ENCODE data around the gene PGM2L1. TPM values are rescaled to one million over a fixed set of nuclear protein-coding genes. Genes with fewer than 3 reads are reported as not detected.
"Not testable (repeated sequence)": the region's sequence is repeated elsewhere in the genome, so short reads cannot be mapped to it uniquely, and the experiment has no call there.

PGM2L1 gene
- total RNA-seq, 3 donors from 2014 or later (not counting 1 experiment from before 2014, with no cell fraction given), result 4.4 to 8.0 (median 6.6) TPM

DNA sequence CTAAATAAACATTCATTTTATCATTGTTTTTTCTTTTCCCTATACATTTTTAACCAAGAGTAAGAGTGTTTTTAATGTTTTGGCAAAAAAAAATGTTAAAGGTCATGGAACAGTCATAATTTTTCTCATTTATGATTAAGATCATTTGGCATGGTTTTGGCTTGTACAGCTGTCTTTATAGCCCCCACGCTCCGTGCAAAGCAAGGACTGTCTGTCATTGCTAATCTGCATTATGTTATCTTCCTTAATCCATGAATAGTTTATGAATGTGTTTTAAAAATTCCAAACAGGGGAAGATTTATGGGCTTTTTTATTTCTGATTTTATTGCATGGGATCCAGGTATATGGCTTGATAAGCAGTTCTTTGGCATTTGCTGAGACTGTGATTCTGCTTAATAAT, 28.1 kb downstream of the PGM2L1 start:
- no peak overlapping the region for H3K27ac Mint-ChIP-seq
- H3K4me3 Mint-ChIP-seq, result no peak overlapping the region
- no CpG with 5 or more reads among the region's 2 CpGs for WGBS (ENCODE audit: insufficient coverage)

DNA sequence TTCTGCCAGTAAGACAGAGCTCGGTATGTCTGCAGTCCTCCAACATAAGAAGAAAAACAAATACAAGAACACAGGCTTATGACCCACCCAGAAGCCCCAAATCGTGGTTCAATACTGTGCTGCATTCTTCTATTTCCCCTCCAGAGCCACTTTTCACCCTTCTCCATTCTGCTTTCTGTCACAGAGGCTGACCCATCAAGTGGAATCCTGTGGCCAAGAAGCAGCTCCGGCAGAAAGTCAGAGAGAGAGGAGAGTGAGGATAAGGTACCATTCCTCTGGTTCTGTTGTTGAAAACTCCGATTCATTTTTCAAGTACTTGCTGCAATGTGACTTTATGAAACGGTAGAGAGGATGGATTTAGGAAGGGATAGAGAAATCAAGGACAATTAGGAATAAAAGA, 30.4 kb downstream of the PGM2L1 start:
- ATAC-seq (no peak), DNase-seq (no peak)
- H3K4me1 Mint-ChIP-seq, result no peaks in the 10 kb centered on the region
- no peak overlapping the region for H3K4me3 ChIP-seq (ENCODE audit: low read length)
- WGBS (ENCODE audit: insufficient coverage), result 90% methylated on average over 5 of the region's 5 CpGs
- H3K9me3 Mint-ChIP-seq, result no peaks in the 10 kb centered on the region
- H3K27ac Mint-ChIP-seq, result no peak overlapping the region
- intact Hi-C loops (cut with micrococcal nuclease), result no loop called here
- no peaks in the 10 kb centered on the region for H3K9me3 ChIP-seq (ENCODE audit: control insufficient read depth, insufficient read depth, low read length)
- peaks cover 10% of the 10 kb centered on the region for H3K36me3 ChIP-seq (ENCODE audit: control insufficient read depth, insufficient read depth, low read length)
- H3K4me1 ChIP-seq (ENCODE audit: control insufficient read depth, insufficient read depth, low read length), result no peaks in the 10 kb centered on the region
- no peak overlapping the region for H3K4me3 Mint-ChIP-seq
- H3K36me3 Mint-ChIP-seq, result no peaks in the 10 kb centered on the region
- TF ChIP-seq, protein P1, sequence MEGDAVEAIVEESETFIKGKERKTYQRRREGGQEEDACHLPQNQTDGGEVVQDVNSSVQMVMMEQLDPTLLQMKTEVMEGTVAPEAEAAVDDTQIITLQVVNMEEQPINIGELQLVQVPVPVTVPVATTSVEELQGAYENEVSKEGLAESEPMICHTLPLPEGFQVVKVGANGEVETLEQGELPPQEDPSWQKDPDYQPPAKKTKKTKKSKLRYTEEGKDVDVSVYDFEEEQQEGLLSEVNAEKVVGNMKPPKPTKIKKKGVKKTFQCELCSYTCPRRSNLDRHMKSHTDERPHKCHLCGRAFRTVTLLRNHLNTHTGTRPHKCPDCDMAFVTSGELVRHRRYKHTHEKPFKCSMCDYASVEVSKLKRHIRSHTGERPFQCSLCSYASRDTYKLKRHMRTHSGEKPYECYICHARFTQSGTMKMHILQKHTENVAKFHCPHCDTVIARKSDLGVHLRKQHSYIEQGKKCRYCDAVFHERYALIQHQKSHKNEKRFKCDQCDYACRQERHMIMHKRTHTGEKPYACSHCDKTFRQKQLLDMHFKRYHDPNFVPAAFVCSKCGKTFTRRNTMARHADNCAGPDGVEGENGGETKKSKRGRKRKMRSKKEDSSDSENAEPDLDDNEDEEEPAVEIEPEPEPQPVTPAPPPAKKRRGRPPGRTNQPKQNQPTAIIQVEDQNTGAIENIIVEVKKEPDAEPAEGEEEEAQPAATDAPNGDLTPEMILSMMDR (IDR thresholded peaks at IDR 0.05), result no peak
- no peaks in the 10 kb centered on the region for H3K27me3 Mint-ChIP-seq (ENCODE audit: low read depth in 2 of 2)
- H3K27ac ChIP-seq (ENCODE audit: low read length), result no peak overlapping the region
- no peaks in the 10 kb centered on the region for H3K27me3 ChIP-seq (ENCODE audit: control insufficient read depth, insufficient read depth, low read length)

More for the DNA sequence above, 28.1 kb downstream of the PGM2L1 start:
- Mint-ChIP-seq H3K27me3 (ENCODE audit: low read depth in 2 of 2) (no peaks in the 10 kb centered on the region), H3K36me3 (no peaks in the 10 kb centered on the region), H3K9me3 (no peaks in the 10 kb centered on the region), H3K4me1 (no peaks in the 10 kb centered on the region)
- DNase-seq (no peak), ATAC-seq (no peak)
- intact Hi-C loops (cut with micrococcal nuclease), result no loop called here
- H3K27me3 ChIP-seq (ENCODE audit: control insufficient read depth, insufficient read depth, low read length), result no peaks in the 10 kb centered on the region
- no peak overlapping the region for H3K27ac ChIP-seq (ENCODE audit: low read length)
- no peak overlapping the region for H3K4me3 ChIP-seq (ENCODE audit: low read length)
- no peaks in the 10 kb centered on the region for H3K9me3 ChIP-seq (ENCODE audit: control insufficient read depth, insufficient read depth, low read length)
- no peaks in the 10 kb centered on the region for H3K4me1 ChIP-seq (ENCODE audit: control insufficient read depth, insufficient read depth, low read length)
- H3K36me3 ChIP-seq (ENCODE audit: control insufficient read depth, insufficient read depth, low read length), result peaks cover 10% of the 10 kb centered on the region
- TF ChIP-seq, protein P1 (IDR thresholded peaks at IDR 0.05), result no peak

DNA sequence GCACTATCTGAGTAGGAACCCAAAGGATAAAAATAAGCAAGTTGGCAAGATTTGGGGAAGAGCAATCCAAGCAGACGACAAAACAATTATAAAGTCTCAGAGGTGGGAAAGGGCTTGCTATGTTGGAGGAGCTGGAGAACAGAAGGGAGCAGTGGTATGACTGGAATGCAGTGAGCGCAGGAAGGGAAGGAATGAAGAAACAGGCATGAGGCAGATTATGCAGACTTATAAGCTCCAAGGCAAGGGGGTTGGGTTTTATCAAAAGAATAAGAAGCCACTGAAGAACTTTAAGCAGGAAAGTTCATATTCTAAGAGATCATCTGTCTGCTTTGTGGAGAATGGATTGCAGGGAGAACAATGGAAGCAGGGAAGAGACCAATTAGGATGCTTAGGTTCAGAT, 31.7 kb downstream of the PGM2L1 start:
- H3K4me3 ChIP-seq (ENCODE audit: low read length), result no peak overlapping the region
- H3K4me1 ChIP-seq (ENCODE audit: control insufficient read depth, insufficient read depth, low read length), result no peaks in the 10 kb centered on the region
- H3K9me3 ChIP-seq (ENCODE audit: control insufficient read depth, insufficient read depth, low read length), result no peaks in the 10 kb centered on the region
- Mint-ChIP-seq H3K36me3 (peaks cover 7% of the 10 kb centered on the region), H3K9me3 (no peaks in the 10 kb centered on the region), H3K4me1 (no peaks in the 10 kb centered on the region), H3K27ac (no peak overlapping the region), H3K4me3 (no peak overlapping the region), H3K27me3 (ENCODE audit: low read depth in 2 of 2) (no peaks in the 10 kb centered on the region)
- TF ChIP-seq, protein P1 (IDR thresholded peaks at IDR 0.05), result no peak
- H3K36me3 ChIP-seq (ENCODE audit: control insufficient read depth, insufficient read depth, low read length), result peaks cover 10% of the 10 kb centered on the region
- H3K27me3 ChIP-seq (ENCODE audit: control insufficient read depth, insufficient read depth, low read length), result no peaks in the 10 kb centered on the region
- DNase-seq, result no peak
- no peak overlapping the region for H3K27ac ChIP-seq (ENCODE audit: low read length)
- intact Hi-C loops (cut with micrococcal nuclease), result no loop called here
- WGBS (ENCODE audit: insufficient coverage), result 98% methylated on average over 2 of the region's 2 CpGs
- no peak for ATAC-seq

DNA sequence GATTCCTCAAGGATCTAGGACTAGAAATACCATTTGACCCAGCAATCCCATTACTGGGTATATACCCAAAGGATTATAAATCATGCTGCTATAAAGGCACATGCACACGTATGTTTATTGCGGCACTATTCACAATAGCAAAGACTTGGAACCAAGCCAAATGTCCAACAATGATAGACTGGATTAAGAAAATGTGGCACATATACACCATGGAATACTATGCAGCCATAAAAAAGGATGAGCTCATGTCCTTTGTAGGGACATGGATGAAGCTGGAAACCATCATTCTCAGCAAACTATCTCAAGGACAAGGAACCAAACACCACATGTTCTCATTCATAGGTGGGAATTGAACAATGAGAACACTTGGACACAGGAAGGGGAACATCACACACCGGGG, 32.4 kb downstream of the PGM2L1 start:
- intact Hi-C loops (cut with micrococcal nuclease); H3K9me3 ChIP-seq (ENCODE audit: control insufficient read depth, insufficient read depth, low read length); H3K27ac Mint-ChIP-seq; H3K4me1 Mint-ChIP-seq; H3K36me3 Mint-ChIP-seq; H3K4me3 ChIP-seq (ENCODE audit: low read length); DNase-seq; H3K4me1 ChIP-seq (ENCODE audit: control insufficient read depth, insufficient read depth, low read length); H3K27ac ChIP-seq (ENCODE audit: low read length); H3K36me3 ChIP-seq (ENCODE audit: control insufficient read depth, insufficient read depth, low read length); H3K27me3 ChIP-seq (ENCODE audit: control insufficient read depth, insufficient read depth, low read length); H3K9me3 Mint-ChIP-seq; H3K4me3 Mint-ChIP-seq; ATAC-seq; H3K27me3 Mint-ChIP-seq (ENCODE audit: low read depth in 2 of 2): not testable (repeated sequence)
- no CpG with 5 or more reads among the region's 3 CpGs for WGBS (ENCODE audit: insufficient coverage)

Data from natural killer cell (primary cell).